Endothelial cell of umbilical vein (primary cell): ENCODE measurements around the gene MRAS. TPM values are rescaled to one million over a fixed set of nuclear protein-coding genes. Genes with fewer than 3 reads are reported as not detected.

ENCODE experiments used
- BruUV-seq: library from RNA; stranded (reverse); fragments of 400-500 nt; replicated peaks from 2 replicates; lab custom pipeline; 2021; lab: Mats Ljungman, UMichigan
- CTCF ChIA-PET: fragments of 300-600, 350-600 bp; sonication (Branson Sonifier 250); formaldehyde crosslinking; loops from one replicate; lab custom pipeline; 2021; ENCODE audit warnings: antibody characterized with exemption, inconsistent platforms; lab: Charles Lee
- POLR2A ChIA-PET: fragments of 300-600, 350-600 bp; sonication (Branson Sonifier 250); formaldehyde crosslinking; loops from one replicate; lab custom pipeline; 2021; ENCODE audit warnings: antibody characterized with exemption, inconsistent platforms; lab: Charles Lee
- DNase-seq: peaks from one replicate; pipeline ENCODE4 v3.0.0-alpha.2; 2011; ENCODE audit warnings: low read depth, low spot score
- FAIRE-seq: peaks from 2 replicates; lab custom pipeline; 2011; peaks lifted over from hg19 to GRCh38; lab: Jason Lieb, UNC
- H2AFZ ChIP-seq: 2 replicates; pipeline ENCODE4 v1.6.0; 2012; ENCODE audit warnings: low read depth, low read length, control low read depth, inconsistent platforms
- H3K27ac ChIP-seq: 2 replicates; pipeline ENCODE4 v1.5.1; 2011; ENCODE audit warnings: low read depth, mild to moderate bottlenecking, control low read depth, low read length, moderate library complexity; ENCODE audit not compliant: insufficient read depth
- H3K27me3 ChIP-seq, 2 experiments: 2 replicates each; pipeline versions ENCODE4 v1.6.0 to v1.6.1; 2011; ENCODE audit warnings: low read length in 2 of 2, mixed read lengths in 1 of 2; ENCODE audit not compliant: control insufficient read depth in 2 of 2, insufficient read depth in 2 of 2
- H3K36me3 ChIP-seq, 2 experiments: 2 replicates in 1 of 2; 3 replicates in 1 of 2; pipeline ENCODE4 v1.5.1; 2011; ENCODE audit warnings: low read length in 2 of 2, mild to moderate bottlenecking in 1 of 2, moderate library complexity in 1 of 2; ENCODE audit not compliant: control insufficient read depth in 2 of 2, insufficient read depth in 2 of 2; ENCODE audit errors: extremely low read depth in 1 of 2
- H3K4me1 ChIP-seq: 3 replicates; pipeline ENCODE4 v1.5.1; 2011; ENCODE audit warnings: mild to moderate bottlenecking, low read length; ENCODE audit not compliant: control insufficient read depth, insufficient read depth; ENCODE audit errors: extremely low read depth
- H3K4me2 ChIP-seq: 2 replicates; pipeline ENCODE4 v1.6.1; 2011; ENCODE audit warnings: low read length, control low read depth, mixed read lengths; ENCODE audit not compliant: insufficient read depth
- H3K4me3 ChIP-seq, 3 experiments: fragments of 200-600 bp in 1 of 3; sonication (generic), shearing (Covaris generic) in 1 of 3; replicated peaks in 1 of 3; 2 replicates each; pipeline ENCODE4 v1.5.1; 2011 to 2016; ENCODE audit warnings: control low read depth in 3 of 3, low read length in 3 of 3, mild to moderate bottlenecking in 2 of 3, inconsistent platforms in 1 of 3, low read depth in 1 of 3, moderate library complexity in 1 of 3; ENCODE audit not compliant: insufficient read depth in 1 of 3
- H3K79me2 ChIP-seq: 2 replicates; pipeline ENCODE4 v1.6.0; 2012; ENCODE audit warnings: low read length, inconsistent platforms; ENCODE audit not compliant: control insufficient read depth, insufficient read depth
- H3K9ac ChIP-seq: replicated peaks from 2 replicates; pipeline ENCODE3; 2011; ENCODE audit warnings: low read length, control low read depth; ENCODE audit not compliant: insufficient read depth; ENCODE audit errors: extremely low read depth
- H3K9me1 ChIP-seq: replicated peaks from 3 replicates; pipeline ENCODE4 v1.6.0; 2011; ENCODE audit warnings: mild to moderate bottlenecking, low read length; ENCODE audit not compliant: control insufficient read depth, insufficient read depth; ENCODE audit errors: extremely low read depth
- H3K9me3 ChIP-seq: replicated peaks from 2 replicates; pipeline ENCODE4 v1.5.1; 2012; ENCODE audit warnings: low read length, inconsistent platforms; ENCODE audit not compliant: control insufficient read depth, insufficient read depth
- H4K20me1 ChIP-seq: replicated peaks from 2 replicates; pipeline ENCODE3; 2011; ENCODE audit warnings: mild to moderate bottlenecking, low read length; ENCODE audit not compliant: control insufficient read depth, insufficient read depth; ENCODE audit errors: extremely low read depth
- CTCF ChIP-seq, 2 donors: IDR thresholded peaks; 1 replicate in 1 of 2; 2 replicates in 1 of 2; pipeline ENCODE4 v1.5.1; 2011; ENCODE audit warnings: low read length in 2 of 2, mild to moderate bottlenecking in 2 of 2, moderate library complexity in 2 of 2, control low read depth in 1 of 2, inconsistent platforms in 1 of 2, low read depth in 1 of 2; ENCODE audit not compliant: insufficient read depth in 1 of 2; ENCODE audit errors: extremely low read depth in 1 of 2
- EZH2 ChIP-seq: IDR thresholded peaks from 2 replicates; pipeline ENCODE4 v1.6.1; 2012; ENCODE audit warnings: borderline replicate concordance, low read depth, mild to moderate bottlenecking, moderate library complexity, low read length, inconsistent platforms; ENCODE audit not compliant: severe bottlenecking
- FOS ChIP-seq: IDR thresholded peaks from 2 replicates; pipeline ENCODE4 v1.6.1; 2011; ENCODE audit warnings: mild to moderate bottlenecking, low read length, moderate library complexity, borderline replicate concordance; ENCODE audit not compliant: insufficient read depth
- GATA2 ChIP-seq: IDR thresholded peaks from 2 replicates; pipeline ENCODE4 v1.7.0; 2011; ENCODE audit warnings: low read depth, mild to moderate bottlenecking, moderate library complexity, mixed read lengths, low read length; ENCODE audit not compliant: insufficient read length, insufficient read depth
- JUN ChIP-seq: IDR thresholded peaks from 2 replicates; pipeline ENCODE4 v1.6.1; 2011; ENCODE audit warnings: borderline replicate concordance, low read depth; ENCODE audit not compliant: insufficient read length, insufficient read depth
- MAX ChIP-seq: IDR thresholded peaks from 2 replicates; pipeline ENCODE4 v1.6.1; 2011; ENCODE audit not compliant: insufficient read depth, insufficient read length
- MYC ChIP-seq: IDR thresholded peaks from one replicate; pipeline ENCODE4 v1.6.1; 2011; ENCODE audit warnings: mild to moderate bottlenecking, low read depth, low read length
- POLR2A ChIP-seq: IDR thresholded peaks from 2 replicates; pipeline ENCODE4 v1.6.1; 2012; ENCODE audit warnings: low read depth, mild to moderate bottlenecking, control low read depth, low read length
- POLR2AphosphoS5 ChIP-seq: IDR thresholded peaks from 2 replicates; pipeline ENCODE4 v1.6.1; 2012; ENCODE audit warnings: low read depth, mild to moderate bottlenecking, control low read depth, low read length, moderate library complexity; ENCODE audit not compliant: insufficient read depth
- dilution Hi-C: fragments of 300-500 bp; cut with MboI; formaldehyde crosslinking; loops from one replicate; pipeline ENCODE4 v1.15.0; 2019; ENCODE audit warnings: low sequenced_read_pairs; ENCODE audit not compliant: extremely low pct_ligation_motif_present
- intact Hi-C: fragments of 100-400 bp; cut with micrococcal nuclease; formaldehyde crosslinking; loops from one replicate; pipeline ENCODE4 v1.10.0; 2022
- polyA plus RNA-seq, 4 experiments: library from polyadenylated mRNA; depleted of rRNA in 3 of 4; stranded (reverse) in 3 of 4; unstranded in 1 of 4; fragments of >200 nt; gene quantifications; 2 replicates each; pipeline versions ENCODE4 v1.2.1 to v1.2.3, GENCODE V29; 2011 to 2012; ENCODE audit warnings: missing spikeins in 1 of 4
- total RNA-seq: library from RNA; stranded (reverse); gene quantifications from 2 replicates; pipeline ENCODE4 v1.2.3, GENCODE V29; 2021

Gene MRAS
- total and polyA plus RNA-seq, 2 donors (not counting 3 experiments of a cell fraction or from before 2014, with no cell fraction given), result 14.6 to 16.5 TPM

- FAIRE-seq (no peak), DNase-seq (no peak)
- Histone ChIP-seq H3K9me1 (no peaks in the 10 kb centered on the region), H3K4me1 (no peaks in the 10 kb centered on the region), H3K79me2 (no peaks in the 10 kb centered on the region), H3K9me3 (no peaks in the 10 kb centered on the region), H3K4me3 (no peak overlapping the region), H3K27ac (no peak overlapping the region), H2AFZ (no peak overlapping the region), H3K27me3 (peaks cover 1 to 3% of the 10 kb centered on the region in 2 experiments), H3K4me2 (no peak overlapping the region), H3K9ac (no peak overlapping the region), H3K36me3 (no peaks in the 10 kb centered on the region), H4K20me1 (no peaks in the 10 kb centered on the region)
- no TSS peak for BruUV-seq
- TF ChIP-seq MAX (no peak), FOS (no peak), JUN (no peak), GATA2 (no peak), CTCF (IDR thresholded peaks at IDR 0.05; ENCODE audit: extremely low read depth in 1 of 2, insufficient read depth in 1 of 2, low read depth in 1 of 2, low read length in 2 of 2) (no peak), POLR2A (no peak), MYC (no peak), POLR2AphosphoS5 (no peak), EZH2 (no peak)
- dilution Hi-C loops (no loop called here), intact Hi-C loops (no loop called here)
- POLR2A ChIA-PET, result no interaction called here
- CTCF ChIA-PET, result interaction anchor here (2.0 kb wide), 1 partner anchor 12 kb away, joined by 11 read pairs; no protein-coding TSS in a partner anchor
Measured at GRCh38 chr3:138406606-138407005, 58.2 kb downstream of the MRAS start.
